Liver (tissue), 9 donors: ENCODE data around the gene CCDC69. TPM values are rescaled to one million over a fixed set of nuclear protein-coding genes. Genes with fewer than 3 reads are reported as not detected.

Experiments used
- DNase-seq: peaks from one replicate; pipeline ENCODE4 v3.0.0-alpha.2; 2017; ENCODE audit warnings: low spot score
- H3K27ac ChIP-seq, 2 donors: one replicate each; pipeline ENCODE4 v1.7.0; 2013; ENCODE audit warnings: inconsistent platforms in 2 of 2, low read length in 2 of 2, control low read depth in 1 of 2, low read depth in 1 of 2, mild to moderate bottlenecking in 1 of 2
- H3K27me3 ChIP-seq, 4 donors: one replicate each; pipeline versions ENCODE4 v1.6.1 to v1.7.0; 2013; ENCODE audit warnings: low read length in 3 of 4, inconsistent platforms in 1 of 4, mild to moderate bottlenecking in 1 of 4, moderate library complexity in 1 of 4; ENCODE audit not compliant: control insufficient read depth in 4 of 4, insufficient read depth in 4 of 4
- H3K36me3 ChIP-seq, 4 donors: one replicate each; pipeline versions ENCODE4 v1.6.1 to v1.7.0; 2013; ENCODE audit warnings: low read length in 3 of 4, mild to moderate bottlenecking in 3 of 4, low read depth in 1 of 4, moderate library complexity in 1 of 4; ENCODE audit not compliant: control insufficient read depth in 4 of 4, insufficient read depth in 3 of 4
- H3K4me1 ChIP-seq, 4 donors: one replicate each; pipeline versions ENCODE4 v1.6.1 to v1.7.0; 2013; ENCODE audit warnings: low read length in 3 of 4, mild to moderate bottlenecking in 3 of 4, moderate library complexity in 1 of 4; ENCODE audit not compliant: control insufficient read depth in 4 of 4, insufficient read depth in 4 of 4
- H3K4me3 ChIP-seq, 3 donors: one replicate each; pipeline versions ENCODE4 v1.6.1 to v1.7.0; 2013; ENCODE audit warnings: low read length in 3 of 3, control low read depth in 1 of 3, low read depth in 1 of 3, mild to moderate bottlenecking in 1 of 3
- H3K9ac ChIP-seq, 2 donors: one replicate each; pipeline ENCODE4 v1.7.0; 2013; ENCODE audit warnings: low read length in 2 of 2, mild to moderate bottlenecking in 2 of 2, moderate library complexity in 2 of 2, control low read depth in 1 of 2, low read depth in 1 of 2
- H3K9me3 ChIP-seq, 4 donors: one replicate each; pipeline versions ENCODE4 v1.6.1 to v1.7.0; 2013; ENCODE audit warnings: low read length in 3 of 4; ENCODE audit not compliant: control insufficient read depth in 4 of 4
- EGR1 ChIP-seq, 2 donors: IDR thresholded peaks; 2 replicates each; pipeline ENCODE4 v1.6.1; 2016 to 2018; ENCODE audit warnings: antibody characterized with exemption in 2 of 2, low read depth in 2 of 2
- FOXA1 ChIP-seq: IDR thresholded peaks from 2 replicates; pipeline ENCODE4 v1.6.1; 2016; ENCODE audit warnings: antibody characterized with exemption
- FOXA2 ChIP-seq: IDR thresholded peaks from 2 replicates; pipeline ENCODE4 v1.6.1; 2016; ENCODE audit warnings: antibody characterized with exemption
- GABPA ChIP-seq, 2 donors: IDR thresholded peaks in 1 of 2; conservative IDR thresholded peaks in 1 of 2; 2 replicates each; pipeline ENCODE4 v1.6.1; 2016; ENCODE audit warnings: antibody characterized with exemption in 2 of 2, mild to moderate bottlenecking in 1 of 2, moderate library complexity in 1 of 2
- HNF4A ChIP-seq, 2 donors: conservative IDR thresholded peaks; 2 replicates each; pipeline ENCODE4 v1.6.1; 2016; ENCODE audit warnings: antibody characterized with exemption in 2 of 2, mild to moderate bottlenecking in 2 of 2
- HNF4G ChIP-seq: IDR thresholded peaks from 2 replicates; pipeline ENCODE4 v1.6.1; 2016; ENCODE audit warnings: antibody characterized with exemption
- JUND ChIP-seq, 2 donors: IDR thresholded peaks; 2 replicates each; pipeline ENCODE4 v1.6.1; 2016; ENCODE audit warnings: antibody characterized with exemption in 2 of 2
- MAX ChIP-seq: IDR thresholded peaks from 2 replicates; pipeline ENCODE4 v1.6.1; 2016; ENCODE audit warnings: antibody characterized with exemption
- NR2F2 ChIP-seq: IDR thresholded peaks from 2 replicates; pipeline ENCODE4 v1.6.1; 2016; ENCODE audit warnings: antibody characterized with exemption
- RAD21 ChIP-seq, 2 donors: IDR thresholded peaks; 2 replicates each; pipeline ENCODE4 v1.6.1; 2016; ENCODE audit warnings: antibody characterized with exemption in 2 of 2, mild to moderate bottlenecking in 2 of 2
- RXRA ChIP-seq, 2 donors: IDR thresholded peaks; 2 replicates each; pipeline ENCODE4 v1.6.1; 2017 to 2018; ENCODE audit warnings: antibody characterized with exemption in 2 of 2, mild to moderate bottlenecking in 1 of 2
- SP1 ChIP-seq: IDR thresholded peaks from 2 replicates; pipeline ENCODE4 v1.6.1; 2018; ENCODE audit warnings: antibody characterized with exemption, mild to moderate bottlenecking
- TAF1 ChIP-seq: conservative IDR thresholded peaks from 2 replicates; pipeline ENCODE4 v1.6.1; 2016; ENCODE audit warnings: antibody characterized with exemption, mild to moderate bottlenecking
- YY1 ChIP-seq: IDR thresholded peaks from 2 replicates; pipeline ENCODE4 v1.6.1; 2016; ENCODE audit warnings: antibody characterized with exemption, mild to moderate bottlenecking
- WGBS: extraction: QIAGEN DNeasy Blood & Tissue Kit; methylation state at CpG from one replicate; pipeline ENCODE4 v1.1.7; 2013; 5-methylcytosine and 5-hydroxymethylcytosine counted together
- polyA plus RNA-seq, 2 donors: library from polyadenylated mRNA; stranded (reverse) in 1 of 2; unstranded in 1 of 2; fragments of 200-250 nt in 1 of 2; fragments of >200 nt in 1 of 2; fragmentation: Nextera tagmentation in 1 of 2; extraction: Ambion mirVana in 1 of 2; gene quantifications; one replicate each; pipeline versions ENCODE4 v1.2.1 to v1.2.3, GENCODE V29; 2013 to 2015
- total RNA-seq, 2 donors: library from RNA; depleted of rRNA; stranded (reverse); fragments of >200 nt; gene quantifications; one replicate each; pipeline ENCODE4 v1.2.3, GENCODE V29; 2014
- TF ChIP-seq, protein P1 (sequence below): IDR thresholded peaks from 2 replicates; pipeline ENCODE4 v1.6.1; 2016; ENCODE audit warnings: antibody characterized with exemption
- TF ChIP-seq, protein P2 (sequence below): IDR thresholded peaks from 2 replicates; pipeline ENCODE4 v1.6.1; 2016; ENCODE audit warnings: antibody characterized with exemption, mild to moderate bottlenecking
- TF ChIP-seq, protein P3 (sequence below): IDR thresholded peaks from 2 replicates; pipeline ENCODE4 v1.6.1; 2016; ENCODE audit warnings: antibody characterized with exemption
- donor health status: healthy.
- donor health status: healthy.
- donor health status: healthy.
- donor health status: healthy.
- donor health status: healthy.

Gene CCDC69
- total and polyA plus RNA-seq, 4 donors: 11.9 to 28.6 (median 18.0) TPM

DNA sequence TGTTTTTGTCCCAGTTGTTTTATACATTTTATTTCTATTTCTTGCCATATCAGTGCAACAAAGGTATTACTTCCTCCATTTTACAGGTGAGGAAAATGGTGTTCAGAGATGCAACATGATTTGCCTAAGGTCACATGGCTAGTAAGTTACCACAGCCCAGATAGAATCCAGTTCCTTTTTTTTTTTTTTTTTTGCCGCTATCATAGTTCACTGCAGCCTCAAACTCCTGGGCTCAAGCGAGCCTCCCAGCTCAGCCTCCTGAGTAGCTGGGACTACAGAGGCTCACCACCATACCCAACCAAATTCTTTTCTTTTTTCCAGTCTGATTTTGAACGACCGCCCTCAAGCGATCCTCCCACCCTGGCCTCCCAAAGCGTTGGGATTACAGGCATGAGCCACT is 480 bp upstream of the CCDC69 start:
- peak overlapping the region; percentile 76 to 78 for H3K27ac ChIP-seq
- H3K9ac ChIP-seq: peak overlapping the region in 1 of 2 donors; percentile 42
- TF ChIP-seq NR2F2: no peak
- no peaks in the 10 kb centered on the region for H3K36me3 ChIP-seq
- WGBS: 82% methylated on average over 6 of the region's 6 CpGs
- H3K9me3 ChIP-seq: no peaks in the 10 kb centered on the region
- no peak for DNase-seq
- no peaks in the 10 kb centered on the region for H3K27me3 ChIP-seq
- peak overlapping the region in 1 of 3 donors; percentile 86 for H3K4me3 ChIP-seq
- H3K4me1 ChIP-seq: peaks cover 3 to 14% (median 10%) of the 10 kb centered on the region in 4 donors

GRCh38 chr5:151222790-151223446 is 974 bp downstream of the CCDC69 start:
- TF ChIP-seq, protein P1, sequence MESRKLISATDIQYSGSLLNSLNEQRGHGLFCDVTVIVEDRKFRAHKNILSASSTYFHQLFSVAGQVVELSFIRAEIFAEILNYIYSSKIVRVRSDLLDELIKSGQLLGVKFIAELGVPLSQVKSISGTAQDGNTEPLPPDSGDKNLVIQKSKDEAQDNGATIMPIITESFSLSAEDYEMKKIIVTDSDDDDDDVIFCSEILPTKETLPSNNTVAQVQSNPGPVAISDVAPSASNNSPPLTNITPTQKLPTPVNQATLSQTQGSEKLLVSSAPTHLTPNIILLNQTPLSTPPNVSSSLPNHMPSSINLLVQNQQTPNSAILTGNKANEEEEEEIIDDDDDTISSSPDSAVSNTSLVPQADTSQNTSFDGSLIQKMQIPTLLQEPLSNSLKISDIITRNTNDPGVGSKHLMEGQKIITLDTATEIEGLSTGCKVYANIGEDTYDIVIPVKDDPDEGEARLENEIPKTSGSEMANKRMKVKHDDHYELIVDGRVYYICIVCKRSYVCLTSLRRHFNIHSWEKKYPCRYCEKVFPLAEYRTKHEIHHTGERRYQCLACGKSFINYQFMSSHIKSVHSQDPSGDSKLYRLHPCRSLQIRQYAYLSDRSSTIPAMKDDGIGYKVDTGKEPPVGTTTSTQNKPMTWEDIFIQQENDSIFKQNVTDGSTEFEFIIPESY: no peak
- no peak for TF ChIP-seq HNF4A (conservative IDR thresholded peaks at IDR 0.05)
- no peak for TF ChIP-seq FOXA1
- no peak for TF ChIP-seq RAD21 (IDR thresholded peaks at IDR 0.05)
- no peak for TF ChIP-seq GABPA (IDR thresholded peaks at IDR 0.05 in 1 of 2, conservative IDR thresholded peaks at IDR 0.05 in 1 of 2)
- no peak for TF ChIP-seq MAX
- no peak for TF ChIP-seq RXRA (IDR thresholded peaks at IDR 0.05)
- no peak for TF ChIP-seq FOXA2
- no peak for TF ChIP-seq HNF4G
- no peak for TF ChIP-seq EGR1 (IDR thresholded peaks at IDR 0.05; ENCODE audit: low read depth in 2 of 2)
- 10% methylated on average over 4 of the region's 4 CpGs for WGBS
- Histone ChIP-seq H3K9ac (peak overlapping the region; percentile 21 to 75), H3K9me3 (no peaks in the 10 kb centered on the region), H3K4me3 (peak overlapping the region; percentile 62 to 86 (median 75)), H3K4me1 (peaks cover 3 to 14% (median 10%) of the 10 kb centered on the region in 4 donors), H3K27ac (peak overlapping the region; percentile 76 to 78), H3K27me3 (no peaks in the 10 kb centered on the region), H3K36me3 (no peaks in the 10 kb centered on the region)
- peak; percentile 46 for DNase-seq

- WGBS: 87% methylated on average over 6 of the region's 6 CpGs
- no peak for DNase-seq
- no peak for TF ChIP-seq TAF1
- no peak for TF ChIP-seq NR2F2
- TF ChIP-seq, protein P2, sequence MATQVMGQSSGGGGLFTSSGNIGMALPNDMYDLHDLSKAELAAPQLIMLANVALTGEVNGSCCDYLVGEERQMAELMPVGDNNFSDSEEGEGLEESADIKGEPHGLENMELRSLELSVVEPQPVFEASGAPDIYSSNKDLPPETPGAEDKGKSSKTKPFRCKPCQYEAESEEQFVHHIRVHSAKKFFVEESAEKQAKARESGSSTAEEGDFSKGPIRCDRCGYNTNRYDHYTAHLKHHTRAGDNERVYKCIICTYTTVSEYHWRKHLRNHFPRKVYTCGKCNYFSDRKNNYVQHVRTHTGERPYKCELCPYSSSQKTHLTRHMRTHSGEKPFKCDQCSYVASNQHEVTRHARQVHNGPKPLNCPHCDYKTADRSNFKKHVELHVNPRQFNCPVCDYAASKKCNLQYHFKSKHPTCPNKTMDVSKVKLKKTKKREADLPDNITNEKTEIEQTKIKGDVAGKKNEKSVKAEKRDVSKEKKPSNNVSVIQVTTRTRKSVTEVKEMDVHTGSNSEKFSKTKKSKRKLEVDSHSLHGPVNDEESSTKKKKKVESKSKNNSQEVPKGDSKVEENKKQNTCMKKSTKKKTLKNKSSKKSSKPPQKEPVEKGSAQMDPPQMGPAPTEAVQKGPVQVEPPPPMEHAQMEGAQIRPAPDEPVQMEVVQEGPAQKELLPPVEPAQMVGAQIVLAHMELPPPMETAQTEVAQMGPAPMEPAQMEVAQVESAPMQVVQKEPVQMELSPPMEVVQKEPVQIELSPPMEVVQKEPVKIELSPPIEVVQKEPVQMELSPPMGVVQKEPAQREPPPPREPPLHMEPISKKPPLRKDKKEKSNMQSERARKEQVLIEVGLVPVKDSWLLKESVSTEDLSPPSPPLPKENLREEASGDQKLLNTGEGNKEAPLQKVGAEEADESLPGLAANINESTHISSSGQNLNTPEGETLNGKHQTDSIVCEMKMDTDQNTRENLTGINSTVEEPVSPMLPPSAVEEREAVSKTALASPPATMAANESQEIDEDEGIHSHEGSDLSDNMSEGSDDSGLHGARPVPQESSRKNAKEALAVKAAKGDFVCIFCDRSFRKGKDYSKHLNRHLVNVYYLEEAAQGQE: no peak
- TF ChIP-seq RAD21 (IDR thresholded peaks at IDR 0.05): no peak
- no peak for TF ChIP-seq YY1
- no peak for TF ChIP-seq SP1
- TF ChIP-seq GABPA (IDR thresholded peaks at IDR 0.05 in 1 of 2, conservative IDR thresholded peaks at IDR 0.05 in 1 of 2): no peak
- no peak for TF ChIP-seq JUND (IDR thresholded peaks at IDR 0.05)
- no peak for TF ChIP-seq EGR1 (IDR thresholded peaks at IDR 0.05; ENCODE audit: low read depth in 2 of 2)
- TF ChIP-seq, protein P1: no peak
- TF ChIP-seq FOXA2: no peak
- TF ChIP-seq, protein P3, sequence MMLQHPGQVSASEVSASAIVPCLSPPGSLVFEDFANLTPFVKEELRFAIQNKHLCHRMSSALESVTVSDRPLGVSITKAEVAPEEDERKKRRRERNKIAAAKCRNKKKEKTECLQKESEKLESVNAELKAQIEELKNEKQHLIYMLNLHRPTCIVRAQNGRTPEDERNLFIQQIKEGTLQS: no peak
- no peak for TF ChIP-seq FOXA1
These were observed 1.7 kb downstream of the CCDC69 start for GRCh38 chr5:151222054-151222789.

More at GRCh38 chr5:151222054-151222789, 1.7 kb downstream of the CCDC69 start:
- Histone ChIP-seq H3K27ac (no peak overlapping the region), H3K27me3 (no peaks in the 10 kb centered on the region), H3K36me3 (no peaks in the 10 kb centered on the region), H3K4me3 (no peak overlapping the region), H3K4me1 (peaks cover 3 to 14% (median 10%) of the 10 kb centered on the region in 4 donors), H3K9ac (peak overlapping the region in 1 of 2 donors; percentile 21), H3K9me3 (no peaks in the 10 kb centered on the region)
